ENCODE data around the gene MKKS.

MKKS gene

GRCh38 chr20:10369723-10370090, 64.3 kb downstream of the MKKS start:
- DNase-seq (ENCODE audit: low read depth, low spot score) = no peak

- no peak for DNase-seq (ENCODE audit: low read depth, low spot score)
Measured at GRCh38 chr20:10368702-10369041, 65.3 kb downstream of the MKKS start.

- DNase-seq (ENCODE audit: low read depth, low spot score) = no peak
Measured at GRCh38 chr20:10367943-10368701, 65.9 kb downstream of the MKKS start.

- DNase-seq (ENCODE audit: low read depth, low spot score) = no peak
Measured at GRCh38 chr20:10367693-10367942, 66.4 kb downstream of the MKKS start.

GRCh38 chr20:10366898-10367692, 66.9 kb downstream of the MKKS start:
- no peak for DNase-seq (ENCODE audit: low read depth, low spot score)

- no peak for DNase-seq (ENCODE audit: low read depth, low spot score)
Measured at GRCh38 chr20:10362674-10363073, 71.3 kb downstream of the MKKS start.

- DNase-seq (ENCODE audit: low read depth, low spot score) = no peak
Measured at GRCh38 chr20:10360878-10361277, 73.1 kb downstream of the MKKS start.

GRCh38 chr20:10359621-10360040, 74.4 kb downstream of the MKKS start:
- no peak for DNase-seq (ENCODE audit: low read depth, low spot score)

- no peak for DNase-seq (ENCODE audit: low read depth, low spot score)
Measured at GRCh38 chr20:10357974-10358373, 76.0 kb downstream of the MKKS start.

GRCh38 chr20:10357061-10357708, 76.8 kb downstream of the MKKS start:
- DNase-seq (ENCODE audit: low read depth, low spot score) = no peak

- DNase-seq (ENCODE audit: low read depth, low spot score) = no peak
Measured at GRCh38 chr20:10356628-10357027, 77.4 kb downstream of the MKKS start.

GRCh38 chr20:10352934-10353824, 80.8 kb downstream of the MKKS start:
- DNase-seq (ENCODE audit: low read depth, low spot score) = no peak

All from activated naive CD8-positive, alpha-beta T cell treated with anti-CD3 and anti-CD28 coated beads, Interleukin-2, amount 50 U/mL, for 16 hours (primary cell).